RPMI8226 (cell line): ENCODE results near the gene NYAP1.

Source experiments
- DNase-seq: peaks from one replicate; pipeline ENCODE4 v3.0.0-alpha.2; 2015

The NYAP1 gene

DNA sequence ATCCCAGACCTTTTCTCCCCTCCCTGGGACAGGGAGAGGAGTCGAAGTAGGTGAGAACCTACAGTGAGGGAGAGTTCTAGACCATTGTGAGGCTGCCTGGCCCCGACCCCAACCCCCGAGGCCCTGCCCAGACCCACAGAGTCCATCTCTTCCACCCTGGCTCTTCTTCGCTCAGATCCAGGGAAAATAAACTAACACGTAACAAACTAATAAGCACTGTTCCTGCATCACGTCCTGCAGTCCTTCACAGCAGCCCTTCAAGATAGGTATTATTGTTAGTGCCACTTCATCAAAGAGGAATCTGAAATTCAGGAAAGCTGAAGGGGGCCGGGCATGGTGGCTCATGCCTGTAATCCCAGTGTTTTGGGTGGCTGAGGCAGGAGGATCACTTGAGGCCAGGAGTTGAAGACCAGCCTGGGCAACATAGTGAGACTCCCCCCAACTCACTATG lies 19.5 kb upstream of the NYAP1 start, which contains the start of gene SPACDR:
Gene SPACDR, minus strand, starts transcription at position 51 of the 451 bp plus-strand sequence. CDS start 235 bp downstream, outside the sequence.
- DNase-seq, result no peak

GRCh38 chr7:100464791-100465190 lies 18.9 kb upstream of the NYAP1 start:
- no peak for DNase-seq

GRCh38 chr7:100465299-100465698 lies 18.4 kb upstream of the NYAP1 start:
- DNase-seq, result no peak

DNA sequence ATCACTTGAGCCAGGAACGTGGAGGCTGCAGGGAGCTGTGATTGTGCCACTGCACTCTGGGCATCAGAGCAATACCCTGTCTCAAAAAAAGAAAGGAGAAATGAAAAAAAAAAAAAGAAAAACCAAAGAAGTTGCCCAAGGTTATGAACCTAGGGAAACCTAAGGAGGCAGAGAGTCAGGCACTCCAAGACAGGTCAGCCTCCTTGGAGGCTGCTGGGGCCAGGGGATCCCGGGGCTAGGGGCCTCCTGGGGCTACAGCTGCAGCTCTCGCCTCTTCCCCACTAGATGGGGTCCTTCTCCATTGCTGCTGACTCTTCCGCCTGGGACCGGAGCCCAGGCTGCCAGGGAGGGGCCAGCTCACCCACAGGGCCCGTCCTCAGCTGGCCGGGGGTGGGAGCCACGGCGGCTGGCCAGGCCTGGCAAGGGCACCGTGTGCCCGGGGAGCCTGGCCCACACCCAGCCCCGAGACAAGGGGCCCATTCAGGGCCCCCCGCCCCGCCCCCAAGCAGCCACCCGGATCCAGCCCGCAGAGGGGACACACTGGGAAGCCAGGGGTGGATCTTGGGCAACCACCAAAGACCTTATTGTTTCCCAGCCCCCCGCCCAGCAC lies 17.9 kb upstream of the NYAP1 start:
- DNase-seq, result no peak

DNA sequence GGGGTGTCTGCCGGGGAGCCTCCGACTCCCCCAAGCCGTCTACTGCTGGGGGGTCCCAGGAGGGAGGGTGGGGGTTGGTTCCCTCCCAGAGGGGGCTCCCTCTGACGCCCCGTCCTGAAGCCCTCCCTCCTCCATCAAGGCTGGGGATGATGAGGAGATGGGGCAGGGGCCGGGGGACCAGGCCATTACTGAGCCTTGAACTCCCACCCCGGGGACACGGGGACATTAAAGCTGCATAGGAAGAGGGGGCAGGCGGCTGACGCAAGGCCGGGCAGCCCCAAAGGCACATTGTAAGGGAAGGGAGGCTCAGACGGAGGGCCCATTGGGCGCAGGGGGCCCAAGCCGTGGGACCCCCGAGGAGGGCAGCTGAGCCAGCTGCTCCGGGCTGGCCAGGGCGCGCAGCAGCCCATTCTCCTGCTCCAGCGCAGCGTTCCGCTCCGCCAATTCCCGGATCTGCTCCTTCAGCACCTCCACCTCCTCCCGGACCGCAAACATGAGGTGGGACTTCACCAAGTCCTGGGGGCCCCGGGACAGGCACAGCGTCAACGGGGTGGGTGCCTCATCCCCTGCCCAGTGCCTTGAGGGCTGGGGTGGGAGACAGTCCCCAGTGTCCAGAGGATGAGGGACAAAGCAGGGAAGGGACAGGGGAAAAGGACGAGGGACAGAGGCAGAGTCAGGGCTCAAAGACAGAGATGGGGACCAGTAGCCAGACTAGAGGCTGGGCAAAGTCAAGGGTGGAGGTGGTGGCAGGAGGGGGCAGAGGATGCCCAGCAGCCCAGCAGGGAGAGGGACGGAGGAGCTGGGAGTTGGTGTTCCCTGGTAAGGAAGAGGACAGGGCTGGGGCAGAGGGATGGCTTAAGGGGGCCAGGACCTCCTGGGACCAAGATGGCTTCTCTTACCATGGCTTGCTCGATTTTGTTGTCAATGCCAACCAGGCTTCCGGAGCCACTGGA lies 16.8 kb upstream of the NYAP1 start:
- DNase-seq, result no peak

- DNase-seq, result no peak
Measured at GRCh38 chr7:100467638-100468373, 15.9 kb upstream of the NYAP1 start.

GRCh38 chr7:100469227-100470044 lies 14.3 kb upstream of the NYAP1 start:
- peak; percentile 80 for DNase-seq

DNA sequence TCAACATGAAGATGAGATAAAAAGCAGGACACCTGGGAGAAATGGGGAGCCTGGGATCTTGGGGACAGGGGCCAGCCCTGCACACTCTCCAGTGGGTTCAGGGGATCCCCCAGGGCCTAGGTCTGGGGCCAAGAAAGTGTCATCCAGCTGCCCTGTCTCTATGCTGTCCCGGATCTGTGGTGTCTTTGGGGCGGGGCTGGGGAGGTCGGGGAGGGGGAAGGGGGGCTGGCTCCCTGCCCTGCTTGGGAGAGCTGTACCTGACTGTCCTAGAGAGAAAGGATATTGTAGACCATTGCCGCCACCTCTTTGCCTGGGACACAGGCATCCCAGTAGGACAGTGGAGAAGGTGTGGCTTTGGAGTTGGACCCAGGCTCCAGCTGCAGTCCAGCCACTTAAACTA lies 12.7 kb upstream of the NYAP1 start:
- no peak for DNase-seq

DNA sequence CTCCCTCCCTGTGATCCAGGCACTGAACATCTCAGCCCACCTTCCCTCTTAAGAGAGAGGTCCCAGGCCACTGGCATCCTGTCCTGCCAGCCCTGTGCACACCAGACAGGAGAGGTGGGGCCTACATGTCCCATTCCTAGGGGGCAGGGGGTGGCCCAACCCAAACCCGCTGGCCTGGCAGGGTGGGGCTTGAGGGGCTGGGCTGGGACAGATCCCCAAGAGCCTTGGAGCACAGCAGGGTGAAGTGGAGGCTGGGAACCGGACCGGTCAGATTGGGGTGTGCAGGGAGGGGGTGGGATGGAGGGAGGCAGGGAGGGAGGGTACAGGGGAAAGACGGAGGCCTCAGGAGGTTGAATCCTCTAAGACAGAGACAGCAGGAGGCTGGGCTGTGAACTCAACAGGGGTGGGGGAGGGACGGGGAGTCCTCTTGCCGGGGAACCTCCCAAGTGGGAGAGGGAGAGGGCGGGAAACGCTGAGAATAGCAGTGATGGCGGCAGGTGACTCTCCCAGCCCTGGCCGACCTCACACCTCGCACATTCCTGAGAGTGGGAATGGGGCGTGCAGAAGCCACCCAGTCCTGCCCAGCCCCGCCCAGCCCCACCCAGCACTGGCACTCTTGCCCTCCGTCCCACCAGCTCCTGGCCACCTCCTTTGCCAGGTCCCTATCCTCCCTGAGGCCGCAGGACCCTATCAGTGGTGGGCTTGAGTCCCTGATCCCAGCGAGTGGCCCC lies 11.4 kb upstream of the NYAP1 start:
- no peak for DNase-seq

- no peak for DNase-seq
Measured at GRCh38 chr7:100472854-100473499, 10.8 kb upstream of the NYAP1 start.

GRCh38 chr7:100475549-100475948 lies 8.2 kb upstream of the NYAP1 start:
- DNase-seq, result no peak

DNA sequence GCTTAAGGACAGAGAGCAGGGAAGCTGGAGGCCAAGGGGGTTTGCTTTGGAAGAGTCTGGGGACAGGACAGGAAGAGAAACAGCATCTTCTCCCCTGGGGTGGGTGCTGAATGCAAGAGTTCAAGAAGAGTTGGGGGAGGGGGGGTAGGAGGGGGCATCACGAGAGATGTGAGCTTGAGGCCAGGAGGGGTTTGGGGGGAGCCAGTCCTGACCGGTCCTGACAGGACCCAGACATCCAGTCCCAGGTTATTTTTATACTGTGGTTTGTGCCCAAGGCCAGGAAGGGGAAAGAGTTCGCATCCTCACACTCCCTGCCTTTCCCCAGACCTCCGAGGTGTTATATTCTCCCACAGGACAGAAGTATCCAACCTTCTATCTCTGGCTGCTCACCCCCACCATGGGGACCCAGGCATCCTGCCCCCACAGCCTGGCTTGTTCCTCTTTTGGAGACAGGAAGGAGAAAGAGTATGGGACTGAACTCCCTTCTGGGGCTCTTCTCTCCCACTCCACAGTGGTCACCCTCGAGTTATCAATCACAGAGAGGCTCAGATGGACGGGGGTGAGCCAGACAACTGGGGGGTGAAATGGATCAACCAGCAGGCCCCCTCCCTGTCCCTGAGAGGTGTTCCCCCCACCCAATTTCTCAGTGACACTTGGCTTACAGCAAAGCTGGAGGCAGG lies 7.5 kb upstream of the NYAP1 start:
- DNase-seq, result no peak

GRCh38 chr7:100476903-100477870 lies 6.5 kb upstream of the NYAP1 start:
- DNase-seq, result no peak

GRCh38 chr7:100477871-100478267 lies 5.9 kb upstream of the NYAP1 start:
- no peak for DNase-seq

- peak; percentile 99 for DNase-seq
Measured at GRCh38 chr7:100478958-100479660, 4.6 kb upstream of the NYAP1 start, which contains the start of gene TSC22D4. Gene TSC22D4, minus strand, starts transcription at chr7:100479214. Its CDS starts 1,176 bp downstream, at chr7:100478038.

DNA sequence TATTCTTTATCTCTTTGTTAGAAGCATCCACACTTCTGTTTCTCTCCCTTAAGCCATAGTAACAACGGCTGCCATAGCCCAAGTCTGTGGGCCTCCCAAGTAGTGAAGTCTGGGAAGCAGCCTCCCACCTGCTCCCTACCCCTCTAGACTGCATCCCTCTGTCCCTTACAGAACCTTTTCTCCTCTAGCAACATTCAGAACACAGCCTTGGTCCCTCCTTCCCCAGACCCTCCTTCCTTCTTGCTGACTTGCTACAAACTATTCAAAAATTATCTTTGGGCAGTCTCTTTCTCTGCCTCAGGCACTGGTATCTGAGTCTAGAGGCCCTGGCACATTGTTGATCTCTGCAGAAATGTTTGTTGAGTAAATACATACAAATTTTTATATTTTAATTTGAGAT lies 2.3 kb upstream of the NYAP1 start:
- no peak for DNase-seq

- DNase-seq, result no peak
Measured at GRCh38 chr7:100482728-100483089, 1.0 kb upstream of the NYAP1 start.

- DNase-seq, result peak; percentile 82
Measured at GRCh38 chr7:100483090-100483721, 521 bp upstream of the NYAP1 start.
